ENCODE results near the gene PIK3R2.

DNA sequence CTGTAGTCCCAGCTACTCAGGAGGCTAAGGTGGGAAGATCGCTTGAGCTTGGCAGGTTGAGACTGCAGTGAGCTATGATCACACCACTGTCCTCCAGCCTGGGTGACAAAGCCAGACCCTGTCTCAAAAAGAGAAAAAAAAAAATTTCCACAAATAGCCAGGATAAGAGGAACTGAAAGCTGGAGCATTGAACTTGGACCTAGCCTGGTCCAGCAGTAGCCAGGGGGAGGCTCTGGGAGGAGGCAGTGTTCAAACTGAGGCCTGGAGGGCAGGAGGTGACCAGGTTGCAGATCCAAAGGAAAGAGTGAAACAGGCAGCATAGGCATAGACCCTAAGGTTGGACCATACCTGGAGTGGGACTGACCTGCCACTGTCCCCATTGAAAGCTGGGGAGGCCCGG, 26.9 kb upstream of the PIK3R2 start:
- no peak for TF ChIP-seq CTCF (conservative IDR thresholded peaks at IDR 0.05; ENCODE audit: low read depth in 2 of 2)
- TF ChIP-seq EZH2phosphoT487 (IDR thresholded peaks at IDR 0.05; ENCODE audit: unreplicated experiment) = no peak
- no peak for TF ChIP-seq EZH2 (IDR thresholded peaks at IDR 0.05; ENCODE audit: low read depth, unreplicated experiment)
- no peak for TF ChIP-seq REST (IDR thresholded peaks at IDR 0.05; ENCODE audit: unreplicated experiment)

Measured in GM23338 (cell line).